ENCODE data around the gene CCDC175.

Gene CCDC175

DNA sequence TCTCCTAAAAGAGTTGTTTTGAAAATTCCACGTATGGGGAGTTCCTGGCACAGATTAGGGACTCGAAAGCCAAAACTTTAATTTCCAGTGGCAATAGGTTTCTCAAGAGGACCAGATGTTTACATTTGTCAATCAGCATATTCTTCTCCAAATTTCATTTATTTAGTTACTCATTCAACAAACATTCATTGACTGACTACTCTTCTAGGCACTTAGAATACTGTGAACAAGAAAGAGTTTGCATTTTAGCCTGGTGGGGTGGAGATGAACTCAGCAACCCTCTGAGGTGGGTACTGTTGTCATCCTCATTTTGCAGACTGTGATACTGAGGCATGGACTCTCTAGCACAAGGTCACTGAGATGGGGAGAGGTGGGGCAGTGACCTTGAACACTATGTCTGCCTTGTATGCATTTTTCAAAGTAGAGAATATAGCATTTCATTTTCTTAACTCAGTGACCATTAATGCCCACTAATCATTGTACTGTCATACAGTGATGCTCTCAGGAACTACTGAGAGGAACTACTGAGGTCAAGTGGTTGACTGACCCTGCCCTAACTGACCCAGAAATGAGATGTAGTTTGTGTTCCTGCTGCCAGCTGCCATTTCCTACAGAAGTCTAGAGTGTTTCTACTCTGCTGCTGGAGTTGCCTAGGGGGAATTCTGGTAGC, 94.6 kb downstream of the CCDC175 start:
- DNase-seq = no peak

DNA sequence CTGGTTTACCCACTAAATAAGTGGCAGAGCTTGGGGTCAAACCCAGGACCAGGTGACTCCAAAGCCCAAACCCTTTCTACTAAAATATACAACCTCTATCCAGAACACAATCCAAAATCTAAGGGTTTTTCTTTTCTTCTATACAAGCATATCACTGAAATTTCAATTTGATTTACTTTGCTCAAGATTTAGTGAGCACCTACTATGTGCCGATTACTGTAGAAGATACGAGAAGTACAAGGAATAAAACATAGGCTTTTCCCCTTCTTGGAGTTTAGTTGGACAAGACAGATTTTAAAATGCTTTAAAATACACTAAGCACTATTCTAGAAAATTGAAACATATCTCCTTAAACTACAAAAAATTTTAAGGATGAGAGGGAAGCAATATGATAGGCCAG, 95.2 kb downstream of the CCDC175 start:
- DNase-seq = no peak

- no peak for DNase-seq
Measured at GRCh38 chr14:59480166-59480565, 96.4 kb downstream of the CCDC175 start.

- no peak for DNase-seq
Measured at GRCh38 chr14:59478540-59478939, 98.1 kb downstream of the CCDC175 start.

GRCh38 chr14:59475709-59476108, 100.9 kb downstream of the CCDC175 start:
- no peak for DNase-seq

DNA sequence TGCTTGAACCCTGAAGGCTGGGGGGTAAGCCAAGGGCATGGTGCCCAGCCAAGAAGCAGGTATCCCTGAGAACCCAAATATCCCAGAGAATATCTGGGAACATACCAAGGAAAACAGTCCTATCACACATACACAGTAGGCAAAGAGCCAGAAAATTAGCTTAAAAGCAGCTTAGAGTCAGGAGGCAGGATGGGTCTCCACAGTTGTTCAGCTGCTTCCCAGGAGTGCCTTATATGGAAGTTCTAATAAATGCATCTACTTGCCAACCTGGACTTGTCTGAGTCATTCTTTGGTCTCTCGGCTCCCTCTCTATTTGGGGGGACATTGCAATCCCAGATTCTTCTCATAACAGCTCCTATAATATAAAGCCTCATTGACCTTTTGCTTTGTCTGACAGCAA, 102.4 kb downstream of the CCDC175 start:
- no peak for DNase-seq

- DNase-seq = peak; percentile 79
Measured at GRCh38 chr14:59465316-59466135, 111.1 kb downstream of the CCDC175 start, which contains the start of gene GPR135. GPR135 (minus strand) TSS chr14:59465380; CDS start chr14:59465226, 154 bp downstream.

DNA sequence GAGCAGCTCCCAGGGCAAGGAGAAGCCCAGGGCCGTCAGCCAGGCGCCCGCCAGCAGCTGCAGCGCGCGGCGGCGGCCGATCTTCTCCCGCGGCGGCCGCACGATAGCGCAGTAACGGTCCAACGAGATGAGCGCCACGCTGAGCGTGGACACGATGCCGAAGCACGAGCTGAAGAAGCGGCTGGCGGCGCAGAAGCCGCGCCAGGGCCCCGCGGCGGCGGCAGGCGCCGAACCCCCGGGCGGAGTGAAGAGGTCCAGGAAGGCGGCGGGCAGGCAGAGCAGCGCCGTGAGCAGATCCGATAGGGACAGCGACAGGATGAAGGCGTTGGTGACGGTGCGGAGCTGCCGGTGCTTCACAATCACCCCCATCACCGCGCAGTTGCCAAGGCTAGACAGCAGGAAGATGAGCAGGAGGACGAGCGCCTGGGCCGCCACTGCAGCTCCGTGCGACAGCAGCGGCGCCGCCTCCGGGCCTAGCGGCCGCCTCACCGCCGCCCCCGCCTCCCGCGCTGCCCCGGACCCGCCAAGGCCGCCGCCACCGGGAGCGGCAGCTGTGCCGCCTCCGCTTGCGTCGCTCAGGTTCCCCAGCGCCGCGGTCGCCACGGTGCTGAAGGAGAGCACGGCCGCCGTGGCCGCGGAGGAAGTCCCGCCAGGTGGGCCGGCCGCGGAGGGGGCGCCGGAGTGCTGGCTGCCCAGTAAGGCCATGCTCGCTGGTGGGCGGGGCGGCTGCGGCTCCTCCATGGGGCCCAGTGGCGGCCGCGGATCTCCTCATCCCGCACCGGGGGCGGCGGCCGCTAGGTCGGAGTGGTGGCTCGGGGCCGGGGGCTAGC, 111.9 kb downstream of the CCDC175 start:
- peak; percentile 88 for DNase-seq

DNA sequence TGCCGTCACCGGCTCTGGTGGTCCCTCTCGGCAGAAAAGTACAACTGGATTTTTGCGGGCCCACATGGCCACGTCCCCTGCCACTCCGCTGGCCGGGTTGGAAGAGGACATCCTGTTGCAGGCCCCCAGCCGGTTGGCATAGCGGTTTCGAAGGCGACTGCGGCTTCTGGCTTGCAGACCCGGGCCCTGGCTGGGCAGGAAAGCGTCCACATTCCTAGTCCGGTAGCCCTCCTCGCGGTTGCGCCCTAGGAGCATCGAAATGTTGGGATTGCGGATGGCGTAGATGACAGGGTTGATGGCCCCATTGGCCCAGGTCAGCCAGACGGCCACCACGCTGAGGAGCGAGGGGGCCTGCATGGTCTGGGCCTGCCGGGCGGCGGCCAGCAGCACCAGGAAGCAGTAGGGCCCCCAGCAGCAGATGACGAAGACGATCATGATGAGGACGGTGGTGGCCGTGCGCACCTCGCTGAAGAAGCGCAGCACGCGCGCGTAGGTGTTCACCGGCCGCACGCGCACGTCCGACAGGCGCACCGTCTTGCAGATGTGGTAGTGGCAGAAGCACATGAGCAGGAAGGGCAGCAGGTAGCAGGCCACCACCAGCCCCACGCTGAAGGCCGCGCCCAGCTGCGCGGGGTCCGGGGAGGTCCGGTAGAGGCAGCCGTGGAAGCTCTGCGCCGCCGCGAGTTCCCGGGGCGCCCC, 112.7 kb downstream of the CCDC175 start:
- DNase-seq = no peak

- DNase-seq = no peak
Measured at GRCh38 chr14:59461891-59462290, 114.7 kb downstream of the CCDC175 start.

GRCh38 chr14:59460378-59460777, 116.2 kb downstream of the CCDC175 start:
- DNase-seq = no peak

- peak; percentile 81 for DNase-seq
Measured at GRCh38 chr14:59458486-59458885, 118.1 kb downstream of the CCDC175 start.

DNA sequence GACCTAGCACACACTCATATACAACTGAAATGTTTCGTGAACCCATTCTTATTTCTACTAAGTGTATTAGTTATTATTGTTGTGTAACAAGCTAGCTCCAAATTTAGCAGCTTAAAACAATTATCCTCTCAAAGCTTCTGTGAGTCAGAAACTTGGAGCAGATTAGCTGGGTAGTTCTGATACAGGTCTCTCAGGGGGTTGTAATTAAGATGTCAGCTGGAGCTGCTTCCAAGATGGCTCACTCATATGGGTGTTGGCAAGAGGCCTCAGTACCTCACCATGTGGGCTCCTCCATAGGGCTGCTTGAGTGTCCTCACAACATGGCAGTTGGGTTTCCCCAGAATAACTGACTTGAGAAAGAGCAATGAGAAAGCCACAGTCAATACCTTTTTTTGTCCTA, 121.2 kb downstream of the CCDC175 start:
- no peak for DNase-seq

Data from eye (tissue), 1 donor.